T follicular helper cell (primary cell): ENCODE data around the gene NPHP4.

Experiments used
- DNase-seq: peaks from one replicate; pipeline ENCODE4 v3.0.0-alpha.2; 2020; ENCODE audit warnings: low read depth

The NPHP4 gene

DNA sequence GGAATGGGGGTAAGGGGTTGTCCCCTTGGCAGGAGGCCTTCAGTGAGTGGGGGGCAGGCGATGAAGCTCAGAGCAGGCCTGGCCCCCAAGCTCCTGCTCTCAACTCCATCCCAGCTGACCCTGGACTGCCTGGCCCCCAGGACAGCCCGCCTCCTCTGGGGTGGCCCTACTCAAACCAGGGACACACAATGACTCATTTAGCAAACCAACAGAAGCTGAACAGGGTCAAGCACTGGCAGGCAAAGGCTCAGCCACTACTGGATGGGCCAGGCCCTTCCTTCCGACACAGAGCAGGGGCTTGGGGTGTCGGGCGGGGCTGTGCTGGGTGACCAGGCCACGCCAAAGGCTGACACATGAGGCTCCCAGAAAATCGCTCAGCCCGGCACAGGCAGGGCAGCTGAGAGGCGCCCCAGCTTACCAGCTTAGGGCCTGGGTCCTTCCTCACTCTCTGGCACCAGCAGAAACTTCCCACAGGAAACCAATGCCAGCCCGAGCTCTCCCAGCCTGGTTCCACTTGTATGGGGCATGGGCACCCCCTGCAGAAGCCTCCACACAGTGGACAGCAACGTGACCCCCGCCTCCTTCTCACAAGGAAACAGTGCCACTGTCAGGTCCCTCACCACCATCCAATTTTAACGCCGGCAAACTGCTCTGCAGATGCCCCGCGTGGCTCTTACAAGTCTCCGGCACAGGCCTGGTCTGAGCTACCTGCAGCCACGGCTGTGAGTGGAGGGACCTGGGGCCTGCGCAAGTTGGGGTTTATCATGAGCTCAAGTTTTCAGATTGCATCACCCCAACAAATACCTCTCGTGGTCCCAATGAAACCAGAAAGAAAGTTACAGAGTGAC is 114.3 kb downstream of the NPHP4 start:
- DNase-seq = no peak

DNA sequence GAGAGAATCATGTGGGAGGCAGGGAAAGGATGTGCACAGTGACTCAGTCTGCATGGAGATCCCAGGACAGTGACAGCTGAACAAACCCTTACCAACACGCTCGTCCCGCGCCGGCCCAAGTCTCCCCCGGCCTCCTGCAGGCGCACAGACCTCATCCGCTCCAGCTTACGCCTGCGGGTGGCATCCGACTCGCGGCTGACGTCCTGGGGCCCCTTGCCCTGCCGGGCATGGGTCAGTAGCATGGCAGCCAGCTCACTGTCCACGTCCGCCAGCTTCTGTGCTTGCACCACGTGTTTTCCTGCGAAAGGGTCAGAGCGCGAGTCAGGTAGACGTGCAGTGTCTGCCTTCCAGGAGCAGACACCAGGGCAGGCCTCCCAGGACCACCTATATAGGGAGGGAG is 115.2 kb downstream of the NPHP4 start:
- no peak for DNase-seq

DNA sequence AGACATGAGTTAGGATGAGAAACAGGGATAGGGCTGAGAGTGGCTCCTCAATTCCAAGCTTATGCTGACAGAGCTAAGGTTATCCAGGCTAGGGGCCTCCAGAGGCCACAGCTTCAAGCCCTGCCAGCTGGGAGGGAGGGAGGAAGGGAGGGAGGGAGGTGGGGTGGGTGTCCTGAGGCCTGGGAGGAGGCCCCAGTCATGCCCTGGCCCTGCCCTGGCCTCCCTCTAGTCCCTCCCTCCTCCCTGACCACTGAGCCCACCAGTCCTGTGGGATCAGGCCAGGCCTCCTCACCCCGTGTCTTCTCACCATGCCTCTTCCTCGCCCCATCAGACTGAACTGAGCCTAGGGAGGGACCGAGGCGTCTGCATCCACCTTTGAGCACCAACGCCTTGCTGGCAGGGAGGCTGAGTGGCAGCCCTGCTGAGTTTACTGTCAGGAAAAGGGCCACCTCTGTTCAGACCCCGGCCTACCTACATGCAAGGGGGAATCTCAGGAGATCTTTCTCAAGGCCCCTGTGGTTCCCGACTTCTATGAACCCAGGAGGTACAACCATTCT is 116.1 kb downstream of the NPHP4 start:
- DNase-seq = no peak

DNA sequence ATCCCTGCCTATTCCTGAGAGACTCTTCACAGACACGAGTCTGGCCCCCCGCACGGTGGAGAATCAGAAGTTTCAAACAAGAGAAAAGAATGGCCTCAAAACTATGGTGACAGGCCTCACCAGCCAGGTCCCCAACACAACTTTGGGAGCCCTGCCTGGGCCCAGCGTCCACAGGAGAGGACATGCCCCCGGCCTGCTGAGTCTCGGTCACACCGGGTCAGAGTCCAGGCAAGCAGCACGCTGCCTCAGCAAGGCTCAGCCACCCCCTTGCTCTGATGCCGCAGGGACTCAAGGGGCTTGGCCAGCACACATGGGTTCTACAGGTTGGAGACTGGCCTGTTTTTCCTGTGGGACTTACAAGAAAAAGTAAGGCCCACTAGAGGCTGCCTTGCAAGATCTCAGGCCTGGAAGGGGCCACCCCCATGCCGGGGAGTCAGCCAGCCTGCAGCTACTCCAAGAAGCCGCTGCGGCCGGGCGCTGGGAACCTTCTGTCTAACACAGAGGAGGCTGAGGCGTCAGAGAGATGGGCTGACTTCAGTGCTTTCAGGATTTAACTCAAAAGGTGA is 116.8 kb downstream of the NPHP4 start:
- DNase-seq = no peak

DNA sequence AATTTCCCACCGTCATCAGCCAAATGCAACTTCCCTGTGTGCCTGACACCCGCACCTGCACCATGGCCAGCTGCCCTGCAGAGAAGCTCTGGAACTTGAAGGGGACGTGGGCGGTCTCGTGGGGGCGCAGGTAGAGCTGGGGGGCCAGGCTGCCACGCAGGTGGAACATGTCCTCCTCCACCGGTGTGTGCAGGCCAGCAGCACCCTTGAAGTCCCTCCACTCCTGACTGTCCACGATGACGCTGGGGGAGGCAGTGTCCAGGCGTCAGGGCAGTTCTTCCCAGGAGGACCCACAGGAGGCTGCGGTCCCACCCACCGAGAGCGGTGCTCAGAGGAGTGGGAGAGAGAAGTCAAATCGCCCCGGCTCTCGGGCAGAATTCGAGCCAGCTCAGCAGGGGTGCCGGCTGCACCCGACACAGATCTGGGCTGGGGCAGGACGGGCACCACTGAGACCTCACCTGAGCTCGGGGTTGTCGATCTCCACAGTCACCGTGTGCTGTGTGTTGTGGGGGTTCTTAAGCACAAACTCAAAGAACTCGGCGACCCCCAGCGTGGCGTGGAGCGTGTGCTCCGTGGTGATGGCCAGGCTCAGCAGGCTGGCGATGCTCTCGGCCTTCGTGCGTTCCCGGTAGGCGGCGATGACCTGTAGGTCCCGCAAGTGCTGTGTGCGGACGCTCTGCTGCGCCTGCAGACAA is 117.7 kb downstream of the NPHP4 start:
- no peak for DNase-seq

DNA sequence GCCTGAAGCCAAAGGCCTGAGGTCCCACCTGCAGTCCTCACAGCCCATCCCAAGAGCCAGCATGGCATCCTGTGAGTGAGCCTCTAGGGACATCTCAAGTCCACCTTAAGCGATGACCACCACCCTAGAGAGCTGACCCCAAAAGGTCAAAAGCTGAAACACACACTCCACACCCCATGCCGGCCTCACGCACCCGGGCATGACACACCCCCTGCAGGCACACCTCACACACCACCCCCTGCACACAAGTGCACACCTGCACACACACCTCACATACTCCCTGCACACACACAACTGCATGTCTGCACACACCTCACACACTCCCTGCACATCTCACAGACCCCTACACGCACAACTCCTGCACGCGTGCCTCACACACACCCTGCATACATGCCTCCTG is 118.7 kb downstream of the NPHP4 start:
- no peak for DNase-seq

DNA sequence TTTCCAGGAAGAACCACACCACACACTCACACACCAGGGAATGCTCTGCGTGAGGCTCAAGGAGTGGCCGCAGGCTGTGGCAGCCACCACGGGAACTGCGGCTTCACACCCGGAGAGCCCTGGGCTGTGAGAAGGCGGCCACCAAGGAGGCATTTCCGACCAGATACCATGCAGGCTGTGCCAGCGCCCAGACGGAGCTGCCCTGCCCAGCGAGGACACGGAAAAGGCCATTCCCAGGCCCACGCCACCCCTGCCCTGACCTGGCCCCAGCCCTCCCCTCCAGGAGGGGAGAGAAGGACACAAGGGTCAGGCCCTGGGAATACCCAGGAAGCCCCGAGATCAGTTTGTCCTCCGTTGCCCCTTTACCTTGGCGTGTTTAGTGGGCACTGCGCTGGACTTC is 119.3 kb downstream of the NPHP4 start:
- DNase-seq = no peak

DNA sequence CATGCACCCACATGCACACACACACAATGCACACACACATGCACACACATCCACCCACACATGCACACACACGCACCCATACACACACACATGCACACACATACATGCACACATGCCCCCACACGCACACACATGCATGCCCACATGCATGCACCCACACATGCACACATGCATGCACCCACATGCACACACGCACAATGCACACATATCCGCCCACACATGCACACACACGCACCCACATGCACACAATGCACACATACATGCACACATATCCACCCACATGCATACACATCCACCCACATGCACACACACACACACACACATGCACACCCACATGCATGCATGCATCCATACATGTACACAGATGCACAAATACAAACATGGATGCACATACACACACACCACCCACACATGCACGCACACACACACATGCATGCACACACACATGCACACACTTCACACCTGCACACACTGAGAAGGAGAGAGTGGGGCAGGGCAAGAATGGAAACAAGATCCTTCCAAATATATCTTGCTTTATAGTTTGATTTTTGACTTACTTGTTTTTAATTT is 123.2 kb downstream of the NPHP4 start:
- no peak for DNase-seq

DNA sequence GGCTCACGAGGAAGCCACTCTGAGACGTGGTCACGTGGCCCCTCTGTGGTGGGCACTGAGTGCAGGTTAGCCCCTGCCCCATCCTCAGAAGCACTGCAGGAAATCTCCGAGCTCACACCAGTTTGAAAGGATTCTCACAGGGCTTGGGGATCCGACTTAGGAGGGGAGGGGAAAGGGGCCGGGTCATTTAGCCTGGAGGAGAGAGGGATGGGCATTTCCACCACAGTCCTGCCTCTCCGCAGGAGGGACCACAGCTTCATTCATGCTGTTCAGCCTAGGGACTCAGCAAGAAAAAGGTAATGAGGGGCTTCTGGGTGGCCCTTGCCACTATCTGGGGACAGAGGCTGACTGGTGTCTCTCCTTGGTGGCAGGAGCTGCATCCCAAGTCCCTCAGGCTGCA is 126.5 kb downstream of the NPHP4 start:
- no peak for DNase-seq

DNA sequence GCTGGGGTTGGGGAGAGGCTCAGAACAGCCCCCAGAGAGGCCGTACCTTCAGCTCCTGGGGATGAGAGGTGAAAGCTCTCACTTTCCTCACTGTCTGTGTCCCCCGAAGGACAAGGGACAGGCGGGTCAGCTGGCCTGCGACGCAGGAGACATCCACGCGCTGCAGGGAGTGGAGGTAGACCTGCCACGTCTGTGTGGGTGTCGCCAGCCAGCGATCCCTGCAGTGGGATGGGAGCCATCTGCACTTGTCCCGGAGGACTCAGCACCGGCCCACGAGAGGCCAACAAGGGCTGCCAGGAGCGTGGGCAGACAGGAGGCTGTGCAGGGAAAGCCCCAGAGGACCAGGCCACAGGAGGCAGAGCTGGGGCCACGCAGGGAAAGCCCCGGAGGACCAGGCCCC is 127.2 kb downstream of the NPHP4 start:
- no peak for DNase-seq

DNA sequence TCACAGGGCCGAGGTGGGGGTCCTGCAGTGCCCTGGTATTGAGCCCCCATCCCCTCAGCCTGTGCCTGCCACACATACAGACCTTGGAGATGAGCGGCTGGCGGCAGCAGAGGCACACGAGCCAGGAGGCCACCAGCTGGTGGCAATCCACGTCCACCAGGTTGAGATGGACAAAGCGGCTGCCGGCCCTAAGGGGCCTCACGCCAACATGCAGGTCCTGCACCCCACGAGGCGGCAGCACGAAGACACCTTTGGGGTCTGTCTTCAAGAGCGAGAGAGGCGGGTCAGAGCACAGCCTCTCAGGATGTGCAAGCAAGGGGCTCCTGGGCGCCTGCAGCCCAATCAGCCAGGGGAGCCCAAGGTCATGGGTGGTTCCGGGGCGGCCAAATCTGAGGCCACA is 128.0 kb downstream of the NPHP4 start:
- no peak for DNase-seq

DNA sequence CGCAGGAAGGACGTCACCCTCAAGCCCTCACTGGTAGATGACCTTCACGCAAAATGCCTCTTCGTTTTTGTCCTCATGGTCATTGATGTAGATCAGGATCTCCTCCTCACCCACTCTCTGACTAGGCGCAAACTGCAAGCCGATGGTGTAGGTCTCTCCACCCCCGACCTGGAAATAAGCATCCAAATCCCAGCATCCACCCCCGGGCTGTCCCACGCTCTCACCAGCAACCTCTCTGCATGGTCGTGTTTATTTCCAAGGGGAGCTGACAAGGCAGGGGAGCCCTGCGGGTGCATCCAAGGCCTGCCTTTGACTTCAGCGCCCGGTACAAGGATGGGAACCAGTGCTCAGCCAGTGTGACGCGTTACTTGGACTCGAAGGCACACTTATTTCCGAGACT is 129.0 kb downstream of the NPHP4 start:
- DNase-seq = no peak

DNA sequence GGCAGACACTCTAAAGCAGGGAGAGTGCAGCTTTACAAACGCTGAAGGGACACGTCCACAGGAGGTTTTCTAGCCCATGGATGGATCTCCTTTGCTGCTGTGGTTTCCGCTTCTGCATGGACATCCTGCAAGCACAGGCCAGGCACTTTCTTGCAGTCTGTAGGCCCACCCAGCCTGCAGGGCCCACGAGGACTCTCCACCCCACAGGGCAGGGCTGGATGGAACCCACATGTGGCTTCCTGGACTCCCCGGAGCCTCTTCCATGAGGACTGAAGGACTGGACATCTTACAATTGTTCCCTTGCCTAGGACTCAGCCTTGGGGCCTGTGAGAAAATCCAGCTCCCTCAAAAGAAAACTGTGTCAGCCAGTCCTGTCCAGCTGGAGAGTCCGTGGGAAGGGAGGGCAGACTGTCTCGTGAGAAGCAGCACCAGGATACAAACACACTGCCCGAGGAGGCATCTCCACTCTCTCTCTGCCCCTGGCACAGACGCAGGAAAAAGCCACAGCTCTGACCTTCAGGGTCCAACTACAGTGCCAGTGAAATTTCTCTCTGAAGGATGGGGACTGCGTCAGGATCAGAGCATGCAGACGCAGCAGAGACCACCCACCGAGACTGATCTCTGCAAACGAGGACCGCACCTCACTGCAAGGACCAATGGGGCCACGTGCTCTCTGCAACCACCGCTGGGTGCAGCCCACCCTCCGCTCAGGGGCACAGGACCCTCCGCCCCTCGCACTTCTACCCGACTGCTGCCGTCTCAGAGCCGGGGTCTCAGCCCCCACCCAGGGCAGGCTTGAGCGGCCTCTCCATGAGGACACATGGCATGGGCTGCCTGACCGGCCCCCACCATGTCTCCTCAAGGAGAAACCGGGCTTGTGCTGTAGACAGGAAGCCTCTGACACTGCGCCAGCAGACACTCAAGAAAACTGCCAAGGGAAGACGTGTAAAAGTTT is 130.1 kb downstream of the NPHP4 start:
- no peak for DNase-seq

DNA sequence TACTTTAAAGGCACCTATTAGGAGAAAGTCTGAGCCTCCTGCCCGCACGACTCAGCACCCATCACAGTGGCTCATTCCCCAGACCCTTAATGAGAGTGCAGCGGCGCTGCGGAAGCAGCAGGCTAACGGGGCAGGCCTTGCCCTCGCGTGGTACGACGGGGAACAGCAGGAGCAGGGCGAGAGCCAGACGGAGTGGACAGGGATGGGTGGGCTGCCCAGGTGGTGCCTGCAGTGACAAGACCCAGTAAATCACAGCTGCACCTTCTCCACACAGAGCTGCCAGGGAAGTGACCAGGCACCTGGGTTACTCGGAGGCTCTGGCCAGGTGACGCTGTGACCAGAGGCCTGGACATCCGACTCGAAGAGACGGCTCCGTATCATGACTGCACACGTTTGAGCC is 131.9 kb downstream of the NPHP4 start:
- no peak for DNase-seq

DNA sequence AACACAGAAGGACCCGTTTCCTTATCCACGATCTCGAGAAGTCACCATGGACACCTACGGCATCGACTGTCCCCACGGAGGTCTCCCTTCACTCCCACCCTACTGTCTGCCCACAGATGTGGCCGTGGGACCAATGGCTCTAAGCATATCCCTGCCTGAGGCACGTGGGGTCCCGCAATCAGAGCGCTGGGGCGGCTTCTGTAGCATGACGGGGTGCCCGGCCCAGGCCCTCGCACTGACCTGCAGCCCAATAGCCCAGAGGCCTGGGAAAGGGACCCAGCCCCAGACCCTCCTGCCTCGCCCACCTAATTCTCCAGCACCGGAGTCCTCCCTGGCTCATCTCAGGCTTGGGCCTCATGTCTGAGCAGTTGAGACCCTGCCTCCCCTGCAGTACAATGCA is 132.5 kb downstream of the NPHP4 start:
- DNase-seq = no peak

DNA sequence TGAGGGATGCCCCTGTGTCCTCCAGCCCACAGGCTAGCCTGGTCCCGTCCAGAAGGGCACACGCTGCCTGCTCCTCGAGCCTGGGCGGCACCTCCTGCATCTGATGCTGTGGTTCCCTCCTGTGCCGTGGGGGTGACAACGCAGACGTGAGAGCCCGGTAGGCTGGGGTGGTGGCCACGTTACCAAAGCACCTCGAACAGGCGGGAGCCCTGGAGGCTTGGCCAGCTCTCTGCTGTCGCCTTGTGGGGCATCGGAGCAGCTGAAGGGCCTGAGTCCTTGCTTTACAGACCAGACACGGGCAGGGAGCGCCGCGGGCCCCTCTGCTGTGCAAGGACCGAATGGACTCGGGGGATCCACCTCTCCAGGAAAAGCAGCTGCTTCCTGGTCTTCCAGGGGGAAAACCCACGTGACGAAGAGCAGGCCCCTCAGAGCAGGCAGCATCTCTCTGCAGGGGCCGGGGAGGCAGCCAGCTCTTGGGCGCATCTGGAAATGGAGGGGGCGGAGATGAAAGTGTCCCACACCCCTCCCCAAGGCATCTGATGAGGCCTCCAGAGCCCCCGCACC is 133.3 kb downstream of the NPHP4 start:
- no peak for DNase-seq

DNA sequence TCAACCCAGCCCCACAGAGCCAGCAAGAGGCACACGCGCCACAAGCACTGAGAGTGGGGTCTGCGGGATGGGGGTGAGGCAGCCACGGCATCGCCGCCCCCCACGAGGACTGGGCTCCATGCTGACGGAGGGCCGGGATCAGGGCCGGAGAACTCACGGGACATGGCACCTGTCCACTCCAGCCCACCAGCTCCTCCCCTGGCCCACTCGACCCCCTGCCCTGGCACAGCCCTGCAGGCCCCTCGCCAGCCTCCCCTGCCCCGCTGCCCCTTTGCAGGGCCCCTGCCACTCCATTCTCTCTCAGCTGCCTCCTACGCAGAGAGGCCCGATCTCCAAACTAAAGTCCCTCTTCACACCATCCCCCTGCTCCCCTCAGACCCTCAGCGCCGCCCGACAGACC is 134.0 kb downstream of the NPHP4 start:
- no peak for DNase-seq

DNA sequence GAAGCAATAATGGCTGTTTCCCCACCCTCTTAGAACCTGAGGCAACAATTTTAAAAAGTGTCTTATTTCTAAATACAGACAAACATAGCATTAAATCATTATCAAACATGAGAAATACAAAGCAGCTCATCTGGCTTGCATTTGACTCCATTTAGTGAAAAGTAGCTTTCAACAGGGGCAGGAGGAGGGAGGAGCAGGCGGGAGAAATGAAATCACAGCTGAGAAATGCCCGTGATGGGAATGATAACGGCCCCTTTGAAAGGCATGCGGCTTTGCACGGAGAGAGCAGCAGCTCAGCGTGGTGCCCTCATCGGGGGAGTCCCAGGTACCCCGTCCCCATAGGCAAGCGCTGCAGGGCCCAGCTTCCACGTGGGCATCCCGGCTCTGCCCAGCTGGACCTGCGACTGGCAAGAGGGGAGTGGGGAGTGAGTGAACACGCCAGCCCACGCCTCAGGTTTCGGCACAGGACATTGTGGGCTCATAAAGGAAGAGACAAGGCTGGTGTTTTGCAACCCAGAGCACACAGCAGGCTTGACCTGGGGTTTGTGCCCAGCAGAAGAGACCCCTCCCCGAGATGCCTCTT is 134.6 kb downstream of the NPHP4 start:
- DNase-seq = no peak

DNA sequence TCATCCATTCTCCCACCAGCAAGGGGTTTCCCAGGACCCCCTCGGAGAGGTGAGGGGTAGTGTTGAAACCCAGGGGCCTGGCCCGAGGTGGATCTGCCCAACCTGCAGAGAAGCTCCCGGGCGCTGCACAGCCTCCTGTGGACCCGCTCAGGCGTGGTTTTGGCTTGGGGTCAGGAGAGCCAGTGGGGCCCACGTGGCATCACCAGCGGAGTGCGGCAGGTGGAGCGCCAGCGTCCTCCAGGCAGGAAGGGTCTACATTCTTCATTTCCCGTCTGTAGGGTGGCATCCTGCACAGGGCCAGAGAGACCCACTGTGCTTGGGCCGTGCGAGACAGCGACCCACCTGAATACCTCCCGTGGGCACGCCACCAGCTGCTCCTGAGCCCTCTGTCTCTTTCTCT is 135.2 kb downstream of the NPHP4 start:
- no peak for DNase-seq

DNA sequence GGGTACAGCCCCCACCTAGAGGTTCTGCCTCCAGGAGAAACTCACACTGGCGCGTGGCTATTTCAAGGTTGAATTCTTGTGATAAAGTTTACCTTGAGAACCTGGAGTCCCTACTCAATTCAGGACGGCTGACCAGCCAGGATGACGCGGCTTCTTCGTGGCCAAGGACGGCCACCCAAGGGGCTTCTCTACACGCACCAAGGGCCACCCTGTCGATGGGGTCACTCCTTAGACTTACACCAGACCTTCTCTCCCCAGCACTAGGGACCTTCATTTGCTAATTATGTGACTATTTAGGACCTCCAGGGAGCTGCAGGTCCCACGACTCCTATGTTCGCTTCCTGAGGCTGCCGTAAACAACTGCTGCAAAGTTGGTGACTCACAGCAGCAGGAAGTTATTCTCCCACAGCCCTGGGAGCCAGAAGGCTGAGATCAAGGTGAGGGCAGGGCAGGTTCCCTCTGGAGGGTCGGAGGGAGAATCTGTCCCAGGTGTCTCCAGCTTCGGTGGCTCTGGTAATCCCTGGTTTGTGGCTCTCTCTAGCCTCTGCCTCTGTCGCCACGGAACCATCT is 135.9 kb downstream of the NPHP4 start:
- DNase-seq = no peak
